ENCODE results near the gene STRADB.

DNA sequence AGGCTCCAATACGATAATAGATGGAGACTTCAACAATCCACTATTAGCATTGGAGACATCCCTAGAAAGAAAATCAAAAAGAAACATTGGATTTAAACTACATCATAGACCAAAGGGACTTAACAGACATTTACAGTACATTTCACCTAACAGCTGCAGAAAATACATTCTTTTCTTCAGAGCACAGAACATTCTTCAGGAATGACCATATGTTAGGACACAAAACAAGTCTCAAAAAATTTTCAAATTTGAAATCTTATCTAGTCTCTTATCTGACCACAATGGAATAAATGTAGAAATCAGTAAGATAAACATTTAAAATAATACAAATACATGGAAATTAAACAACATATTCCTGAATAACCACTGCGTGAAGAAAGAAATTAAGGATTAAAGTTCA is 68.7 kb downstream of the STRADB start:
- TF ChIP-seq, protein P1, sequence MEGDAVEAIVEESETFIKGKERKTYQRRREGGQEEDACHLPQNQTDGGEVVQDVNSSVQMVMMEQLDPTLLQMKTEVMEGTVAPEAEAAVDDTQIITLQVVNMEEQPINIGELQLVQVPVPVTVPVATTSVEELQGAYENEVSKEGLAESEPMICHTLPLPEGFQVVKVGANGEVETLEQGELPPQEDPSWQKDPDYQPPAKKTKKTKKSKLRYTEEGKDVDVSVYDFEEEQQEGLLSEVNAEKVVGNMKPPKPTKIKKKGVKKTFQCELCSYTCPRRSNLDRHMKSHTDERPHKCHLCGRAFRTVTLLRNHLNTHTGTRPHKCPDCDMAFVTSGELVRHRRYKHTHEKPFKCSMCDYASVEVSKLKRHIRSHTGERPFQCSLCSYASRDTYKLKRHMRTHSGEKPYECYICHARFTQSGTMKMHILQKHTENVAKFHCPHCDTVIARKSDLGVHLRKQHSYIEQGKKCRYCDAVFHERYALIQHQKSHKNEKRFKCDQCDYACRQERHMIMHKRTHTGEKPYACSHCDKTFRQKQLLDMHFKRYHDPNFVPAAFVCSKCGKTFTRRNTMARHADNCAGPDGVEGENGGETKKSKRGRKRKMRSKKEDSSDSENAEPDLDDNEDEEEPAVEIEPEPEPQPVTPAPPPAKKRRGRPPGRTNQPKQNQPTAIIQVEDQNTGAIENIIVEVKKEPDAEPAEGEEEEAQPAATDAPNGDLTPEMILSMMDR (IDR thresholded peaks at IDR 0.05) = no peak
- no peak for TF ChIP-seq POLR2A (IDR thresholded peaks at IDR 0.05)
- TF ChIP-seq POLR2AphosphoS5 (IDR thresholded peaks at IDR 0.05; ENCODE audit: insufficient read depth in 1 of 2, low read depth in 1 of 2) = no peak
